ENCODE measurements around the gene PLLP. TPM values are rescaled to one million over a fixed set of nuclear protein-coding genes. Genes with fewer than 3 reads are reported as not detected.

The PLLP gene
- polyA plus RNA-seq, 3 donors = 7.6 to 28.0 (median 12.2) TPM

- 74 to 89% (median 87%) methylated on average over 17 to 18 of the region's 18 CpGs for WGBS, 3 donors
Observed at GRCh38 chr16:57263541-57264351, 20.7 kb downstream of the PLLP start.

GRCh38 chr16:57262841-57263540, 21.5 kb downstream of the PLLP start:
- H3K27ac ChIP-seq (ENCODE audit: low read depth, low read length) = no peak overlapping the region
- 64 to 85% (median 83%) methylated on average over 17 of the region's 17 CpGs for WGBS, 3 donors

More at GRCh38 chr16:57263541-57264351, 20.7 kb downstream of the PLLP start:
- no peak overlapping the region for H3K27ac ChIP-seq (ENCODE audit: low read depth, low read length)

- 93 to 95% (median 95%) methylated on average over 9 of the region's 9 CpGs for WGBS, 3 donors
- H3K27ac ChIP-seq (ENCODE audit: low read depth, low read length) = no peak overlapping the region
Observed at GRCh38 chr16:57261806-57262205, 22.7 kb downstream of the PLLP start.

GRCh38 chr16:57260294-57260929, 24.1 kb downstream of the PLLP start:
- WGBS, 3 donors = 31 to 67% (median 37%) methylated on average over 16 of the region's 16 CpGs
- H3K27ac ChIP-seq (ENCODE audit: low read depth, low read length) = no peak overlapping the region

- WGBS, 3 donors = 58 to 77% (median 67%) methylated on average over 1 of the region's 1 CpG
- no peak overlapping the region for H3K27ac ChIP-seq (ENCODE audit: low read depth, low read length)
Observed at GRCh38 chr16:57258910-57259475, 25.5 kb downstream of the PLLP start.

GRCh38 chr16:57258226-57258909, 26.1 kb downstream of the PLLP start:
- no peak overlapping the region for H3K27ac ChIP-seq (ENCODE audit: low read depth, low read length)
- WGBS, 3 donors = 96 to 99% (median 96%) methylated on average over 18 of the region's 18 CpGs

GRCh38 chr16:57257455-57258070, 26.9 kb downstream of the PLLP start:
- WGBS, 3 donors = 84 to 89% (median 85%) methylated on average over 13 of the region's 13 CpGs
- no peak overlapping the region for H3K27ac ChIP-seq (ENCODE audit: low read depth, low read length)

- WGBS, 3 donors = 89 to 93% (median 91%) methylated on average over 16 of the region's 16 CpGs
- H3K27ac ChIP-seq (ENCODE audit: low read depth, low read length) = no peak overlapping the region
Observed at GRCh38 chr16:57256601-57257395, 27.7 kb downstream of the PLLP start.

- H3K27ac ChIP-seq (ENCODE audit: low read depth, low read length) = no peak overlapping the region
- 85 to 91% (median 85%) methylated on average over 10 of the region's 10 CpGs for WGBS, 3 donors
Observed at GRCh38 chr16:57255686-57256415, 28.6 kb downstream of the PLLP start.

- no peak overlapping the region for H3K27ac ChIP-seq (ENCODE audit: low read depth, low read length)
- 76 to 100% (median 100%) methylated on average over 1 of the region's 1 CpG for WGBS, 3 donors
Observed at GRCh38 chr16:57253466-57253865, 31.0 kb downstream of the PLLP start.

GRCh38 chr16:57252148-57252721, 32.2 kb downstream of the PLLP start:
- no peak overlapping the region for H3K27ac ChIP-seq (ENCODE audit: low read depth, low read length)
- 72 to 95% (median 93%) methylated on average over 6 of the region's 6 CpGs for WGBS, 3 donors

GRCh38 chr16:57251352-57251751, 33.1 kb downstream of the PLLP start:
- WGBS, 3 donors = 94 to 98% (median 98%) methylated on average over 2 of the region's 2 CpGs

GRCh38 chr16:57245472-57246113, 38.9 kb downstream of the PLLP start:
- 4% methylated on average over 25 to 28 of the region's 28 CpGs for WGBS, 3 donors
- peak overlapping the region; percentile 71 for H3K27ac ChIP-seq (ENCODE audit: low read depth, low read length)

More at GRCh38 chr16:57251352-57251751, 33.1 kb downstream of the PLLP start:
- H3K27ac ChIP-seq (ENCODE audit: low read depth, low read length) = no peak overlapping the region

- 0 to 1% (median 0%) methylated on average over 68 to 77 of the region's 77 CpGs for WGBS, 3 donors
- H3K27ac ChIP-seq (ENCODE audit: low read depth, low read length) = peak within 1 kb of the TSS; percentile 71
Observed at GRCh38 chr16:57244767-57245471, 39.6 kb downstream of the PLLP start, which contains the start of gene ARL2BP. TSS of gene ARL2BP (plus strand) at chr16:57245259. CDS start at chr16:57245368, 109 bp downstream.

GRCh38 chr16:57244463-57244766, 40.1 kb downstream of the PLLP start:
- no peak overlapping the region for H3K27ac ChIP-seq (ENCODE audit: low read depth, low read length)
- WGBS, 3 donors = 7 to 10% (median 8%) methylated on average over 9 of the region's 9 CpGs

Measured in adipose tissue (tissue), 3 donors.